Measurements from ENCODE around the gene YWHAE. TPM values are rescaled to one million over a fixed set of nuclear protein-coding genes. Genes with fewer than 3 reads are reported as not detected.
A peak's percentile ranks its signal among the peaks of the same experiment; 100 is the strongest.

YWHAE gene
- total RNA-seq, 1 experiment from 2014 or later: 1,282 TPM

GRCh38 chr17:1449412-1449967 is 49.5 kb upstream of the YWHAE start:
- H3K23me2 ChIP-seq (ENCODE audit: insufficient read length, low read depth, low read length, poor library complexity, severe bottlenecking): no peaks in the 10 kb centered on the region
- peaks cover 7 to 10% of the 10 kb centered on the region in 2 experiments for H3K4me1 Mint-ChIP-seq
- peaks cover 15 to 44% (median 25%) of the 10 kb centered on the region in 3 experiments; a peak in 6 of 7 replicates for H3K36me3 Mint-ChIP-seq (ENCODE audit: insufficient read depth in 1 of 3, low read depth in 3 of 3)
- H2BK20ac ChIP-seq (ENCODE audit: low read depth, low read length, poor library complexity, severe bottlenecking): no peak overlapping the region
- H4K91ac ChIP-seq (ENCODE audit: insufficient read length, low read depth, low read length): no peak overlapping the region
- H3K4me2 ChIP-seq (ENCODE audit: insufficient read depth, insufficient read length, low read length): no peak overlapping the region
- peaks cover 2% of the 10 kb centered on the region for H3K79me1 ChIP-seq (ENCODE audit: insufficient read depth, low read depth, low read length, poor library complexity, severe bottlenecking)
- peaks cover 48% of the 10 kb centered on the region for H3K79me2 ChIP-seq (ENCODE audit: insufficient read depth, low read length)
- H4K8ac ChIP-seq (replicated peaks; ENCODE audit: insufficient read length, low read depth, low read length): no peak overlapping the region
- H3K4ac ChIP-seq (ENCODE audit: low read depth, low read length): no peak overlapping the region
- H3K4me3 Mint-ChIP-seq: no peak overlapping the region
- H3K27ac ChIP-seq (ENCODE audit: insufficient read length, low read depth, low read length): no peak overlapping the region
- no peaks in the 10 kb centered on the region; the same call in 1 of the 2 replicates for H3K27me3 Mint-ChIP-seq (ENCODE audit: low read depth)
- no peak overlapping the region for H3K23ac ChIP-seq (ENCODE audit: insufficient read length, low read depth, low read length)
- no peak overlapping the region for H2BK15ac ChIP-seq (ENCODE audit: low read depth, low read length)
- 0 out of 7 replicates have a peak overlapping the region, but pooled peaks of 1 of the 3 experiments have one; percentile 32 for H3K27ac Mint-ChIP-seq
- no peak overlapping the region for H3K14ac ChIP-seq (ENCODE audit: insufficient read depth, low read length)
- H3K9me3 Mint-ChIP-seq: no peaks in the 10 kb centered on the region
- H3K18ac ChIP-seq (ENCODE audit: insufficient read length, low read depth, low read length): no peak overlapping the region
- no peak for TF ChIP-seq CTCF (conservative IDR thresholded peaks at IDR 0.05)
- H2BK120ac ChIP-seq (ENCODE audit: low read depth, low read length, poor library complexity, severe bottlenecking): no peak overlapping the region
- H2BK5ac ChIP-seq (ENCODE audit: insufficient read length, low read length): no peak overlapping the region
- no peaks in the 10 kb centered on the region for H3K9me3 ChIP-seq (ENCODE audit: control insufficient read depth, low read depth, low read length)
- no peak overlapping the region for H4K5ac ChIP-seq (ENCODE audit: insufficient read length, low read depth, low read length)
- H3T11ph ChIP-seq (ENCODE audit: low read length): no peak overlapping the region
- H2AFZ ChIP-seq (ENCODE audit: low read length): no peak overlapping the region
- no peaks in the 10 kb centered on the region for H4K20me1 ChIP-seq (ENCODE audit: control insufficient read depth, insufficient read depth, insufficient read length)
- H3K4me1 ChIP-seq (ENCODE audit: insufficient read depth, low read length): no peaks in the 10 kb centered on the region; the same call in 1 of the 2 replicates
- no CpG with 5 or more reads among the region's 5 CpGs for WGBS (ENCODE audit: extremely low coverage, insufficient read length, low lambda C conversion rate)
- H3K9ac ChIP-seq (ENCODE audit: extremely low read depth, insufficient read length, low read length): no peak overlapping the region
- H3K27me3 ChIP-seq (ENCODE audit: insufficient read depth, low read length): no peaks in the 10 kb centered on the region
- H3K56ac ChIP-seq (ENCODE audit: insufficient read length, low read depth, low read length): no peak overlapping the region
- no peak overlapping the region for H2BK12ac ChIP-seq (ENCODE audit: insufficient read length, low read depth, low read length)
- no peak overlapping the region for H2AK5ac ChIP-seq (ENCODE audit: insufficient read length, low read length)
- no peak for DNase-seq

Measured in H9 (cell line).